ENCODE results near the gene LSM2. TPM values are rescaled to one million over a fixed set of nuclear protein-coding genes. Genes with fewer than 3 reads are reported as not detected.

Gene LSM2
- total RNA-seq, 2 donors from 2014 or later = 92.5 to 139 TPM

GRCh38 chr6:31765910-31766794, 40.6 kb downstream of the LSM2 start:
- no peak for ATAC-seq (replicated peaks)
- Mint-ChIP-seq H3K36me3 (ENCODE audit: low read depth) (peaks cover 20% of the 10 kb centered on the region), H3K9me3 (no peaks in the 10 kb centered on the region), H3K4me3 (no peak overlapping the region), H3K27me3 (no peaks in the 10 kb centered on the region), H3K27ac (no peak overlapping the region), H3K4me1 (peaks cover 13% of the 10 kb centered on the region)

DNA sequence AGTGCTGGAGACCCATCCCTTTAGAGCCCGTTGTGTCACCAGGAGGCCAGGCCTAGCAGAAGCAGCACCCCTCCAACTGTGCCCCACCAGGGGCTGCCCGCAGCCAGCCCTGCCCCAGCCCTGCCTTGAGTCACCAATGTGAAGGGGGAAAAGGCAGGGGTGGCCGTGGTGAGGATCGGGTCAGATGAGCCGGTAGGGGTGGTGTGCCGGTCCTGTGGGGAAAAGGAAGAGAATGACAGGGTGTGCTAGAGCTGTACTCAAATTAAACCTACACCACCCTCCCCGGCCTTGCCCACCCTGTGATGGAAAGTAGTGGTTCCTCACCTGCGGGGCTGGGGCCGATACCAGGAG, 41.2 kb downstream of the LSM2 start:
- Mint-ChIP-seq H3K4me3 (no peak overlapping the region), H3K4me1 (peaks cover 11% of the 10 kb centered on the region), H3K9me3 (no peaks in the 10 kb centered on the region), H3K27ac (no peak overlapping the region), H3K36me3 (ENCODE audit: low read depth) (peaks cover 26% of the 10 kb centered on the region), H3K27me3 (no peaks in the 10 kb centered on the region)
- ATAC-seq (replicated peaks) = no peak

DNA sequence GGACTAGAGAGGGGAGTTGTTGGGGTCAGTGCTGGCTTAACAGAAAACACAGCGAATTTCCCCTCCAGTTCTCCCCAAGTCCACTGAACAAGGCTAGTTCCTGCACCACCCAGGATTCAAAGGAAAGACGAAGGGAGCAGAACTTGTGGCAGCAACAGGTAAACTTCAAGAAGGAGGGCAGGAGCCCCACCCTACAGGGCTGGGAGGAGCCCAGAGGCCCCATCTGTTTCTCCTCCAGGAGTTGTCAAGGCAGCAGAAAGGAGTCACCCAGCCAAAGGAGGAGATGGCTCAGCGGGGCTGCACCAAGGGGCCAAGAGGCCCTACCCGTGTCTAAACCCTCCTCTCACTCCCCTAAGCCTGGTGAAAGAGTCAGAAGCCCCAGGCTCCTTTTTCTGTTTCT, 42.6 kb downstream of the LSM2 start:
- H3K4me1 Mint-ChIP-seq = peaks cover 6% of the 10 kb centered on the region
- peaks cover 34% of the 10 kb centered on the region for H3K36me3 Mint-ChIP-seq (ENCODE audit: low read depth)
- no peak overlapping the region for H3K27ac Mint-ChIP-seq
- no peak for ATAC-seq (replicated peaks)
- H3K4me3 Mint-ChIP-seq = no peak overlapping the region
- H3K27me3 Mint-ChIP-seq = no peaks in the 10 kb centered on the region
- no peaks in the 10 kb centered on the region for H3K9me3 Mint-ChIP-seq

DNA sequence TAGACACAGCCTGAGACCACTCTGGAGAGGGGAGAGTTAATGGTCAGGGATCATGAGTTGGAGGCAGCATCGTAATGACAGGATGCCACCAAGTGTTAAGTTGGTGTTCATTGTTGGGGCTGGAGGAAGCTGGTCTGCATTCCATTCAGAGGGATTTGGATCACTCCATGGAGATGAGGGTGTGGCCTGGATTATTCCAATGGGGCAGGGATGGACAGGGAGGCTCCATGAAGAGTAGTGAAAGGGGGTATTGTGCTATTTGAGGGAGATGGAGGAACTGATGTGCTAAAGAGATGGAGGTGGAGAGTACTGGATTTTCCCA, 43.2 kb downstream of the LSM2 start:
- H3K4me3 Mint-ChIP-seq = no peak overlapping the region
- H3K9me3 Mint-ChIP-seq = no peaks in the 10 kb centered on the region
- H3K4me1 Mint-ChIP-seq = peaks cover 6% of the 10 kb centered on the region
- peak overlapping the region; percentile 9 for H3K27ac Mint-ChIP-seq
- H3K36me3 Mint-ChIP-seq (ENCODE audit: low read depth) = peaks cover 41% of the 10 kb centered on the region
- no peaks in the 10 kb centered on the region for H3K27me3 Mint-ChIP-seq
- ATAC-seq (replicated peaks) = no peak

GRCh38 chr6:31762878-31763618, 43.7 kb downstream of the LSM2 start:
- Mint-ChIP-seq H3K36me3 (ENCODE audit: low read depth) (peaks cover 46% of the 10 kb centered on the region), H3K4me3 (no peak overlapping the region)

GRCh38 chr6:31762356-31762755, 44.4 kb downstream of the LSM2 start, which contains the start of gene SAPCD1:
TSS of gene SAPCD1 (plus strand) at chr6:31762656. CDS start at chr6:31763055, 399 bp downstream.
- peaks cover 6% of the 10 kb centered on the region for H3K4me1 Mint-ChIP-seq
- no peak within 1 kb of the TSS for H3K4me3 Mint-ChIP-seq
- H3K27me3 Mint-ChIP-seq = no peaks in the 10 kb centered on the region
- ATAC-seq (replicated peaks) = no peak
- no peaks in the 10 kb centered on the region for H3K9me3 Mint-ChIP-seq
- peaks cover 48% of the 10 kb centered on the region for H3K36me3 Mint-ChIP-seq (ENCODE audit: low read depth)
- peak within 1 kb of the TSS; percentile 9 for H3K27ac Mint-ChIP-seq

More at GRCh38 chr6:31762878-31763618, 43.7 kb downstream of the LSM2 start:
- Mint-ChIP-seq H3K27me3 (no peaks in the 10 kb centered on the region), H3K9me3 (no peaks in the 10 kb centered on the region), H3K4me1 (peaks cover 6% of the 10 kb centered on the region), H3K27ac (peak overlapping the region; percentile 9)
- no peak for ATAC-seq (replicated peaks)

DNA sequence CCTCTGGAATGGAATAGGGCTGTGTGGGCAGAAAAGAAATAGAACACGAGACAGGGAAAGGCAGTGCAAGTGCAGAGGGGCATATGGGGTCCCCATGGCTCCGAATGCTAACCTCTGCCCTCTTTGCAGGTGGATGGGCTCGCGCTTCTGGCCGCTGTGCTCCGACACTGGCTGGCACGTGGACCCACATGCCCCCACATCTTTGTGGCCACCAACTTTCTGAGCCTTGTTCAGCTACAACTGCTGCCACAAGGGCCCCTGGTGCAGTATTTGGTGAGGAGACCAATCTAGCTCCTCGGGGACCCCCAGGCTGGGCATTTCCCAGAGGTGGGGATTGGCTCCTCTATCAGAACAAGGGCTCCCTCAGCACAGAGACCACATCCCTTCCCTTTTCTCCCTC, 45.4 kb downstream of the LSM2 start:
- Mint-ChIP-seq H3K36me3 (ENCODE audit: low read depth) (peaks cover 48% of the 10 kb centered on the region), H3K27me3 (no peaks in the 10 kb centered on the region), H3K4me1 (peaks cover 6% of the 10 kb centered on the region), H3K9me3 (no peaks in the 10 kb centered on the region), H3K27ac (peak overlapping the region; percentile 26), H3K4me3 (no peak overlapping the region)
- ATAC-seq (replicated peaks) = no peak

- Mint-ChIP-seq H3K27ac (peak overlapping the region; percentile 26), H3K27me3 (no peaks in the 10 kb centered on the region), H3K9me3 (no peaks in the 10 kb centered on the region), H3K4me3 (no peak overlapping the region), H3K4me1 (peaks cover 6% of the 10 kb centered on the region), H3K36me3 (ENCODE audit: low read depth) (peaks cover 48% of the 10 kb centered on the region)
- ATAC-seq (replicated peaks) = no peak
Measured at GRCh38 chr6:31760790-31761189, 46.0 kb downstream of the LSM2 start.

GRCh38 chr6:31758281-31758680, 48.5 kb downstream of the LSM2 start:
- peaks cover under 1% of the 10 kb centered on the region for H3K4me1 Mint-ChIP-seq
- H3K27ac Mint-ChIP-seq = no peak overlapping the region
- peaks cover 41% of the 10 kb centered on the region for H3K36me3 Mint-ChIP-seq (ENCODE audit: low read depth)
- H3K27me3 Mint-ChIP-seq = no peaks in the 10 kb centered on the region
- H3K9me3 Mint-ChIP-seq = no peaks in the 10 kb centered on the region
- H3K4me3 Mint-ChIP-seq = no peak overlapping the region
- no peak for ATAC-seq (replicated peaks)

- H3K9me3 Mint-ChIP-seq = no peaks in the 10 kb centered on the region
- H3K4me3 Mint-ChIP-seq = no peak overlapping the region
- H3K4me1 Mint-ChIP-seq = peaks cover 4% of the 10 kb centered on the region
Measured at GRCh38 chr6:31752739-31753319, 53.9 kb downstream of the LSM2 start.

GRCh38 chr6:31750411-31751022, 56.2 kb downstream of the LSM2 start:
- no peak overlapping the region for H3K4me3 Mint-ChIP-seq
- H3K4me1 Mint-ChIP-seq = peaks cover 4% of the 10 kb centered on the region
- peaks cover 16% of the 10 kb centered on the region for H3K36me3 Mint-ChIP-seq (ENCODE audit: low read depth)
- no peak overlapping the region for H3K27ac Mint-ChIP-seq
- no peaks in the 10 kb centered on the region for H3K27me3 Mint-ChIP-seq
- H3K9me3 Mint-ChIP-seq = no peaks in the 10 kb centered on the region
- ATAC-seq (replicated peaks) = no peak

More at GRCh38 chr6:31752739-31753319, 53.9 kb downstream of the LSM2 start:
- Mint-ChIP-seq H3K27me3 (no peaks in the 10 kb centered on the region), H3K27ac (no peak overlapping the region), H3K36me3 (ENCODE audit: low read depth) (peaks cover 4% of the 10 kb centered on the region)
- ATAC-seq (replicated peaks) = peak; percentile 44

- no peaks in the 10 kb centered on the region for H3K9me3 Mint-ChIP-seq
- peaks cover 10% of the 10 kb centered on the region for H3K4me1 Mint-ChIP-seq
- ATAC-seq (replicated peaks) = no peak
- peak overlapping the region; percentile 41 for H3K27ac Mint-ChIP-seq
- H3K4me3 Mint-ChIP-seq = no peak overlapping the region
- H3K27me3 Mint-ChIP-seq = no peaks in the 10 kb centered on the region
- H3K36me3 Mint-ChIP-seq (ENCODE audit: low read depth) = peaks cover 26% of the 10 kb centered on the region
Measured at GRCh38 chr6:31749301-31750036, 57.3 kb downstream of the LSM2 start.

Measured in activated T-helper 17 cell treated with anti-CD3 and anti-CD28 coated beads, Interleukin-2, amount 50 U/mL, for 72 hours (primary cell).